Thyroid gland (tissue), 4 donors: ENCODE results near the gene APOC4. TPM values are rescaled to one million over a fixed set of nuclear protein-coding genes. Genes with fewer than 3 reads are reported as not detected.
"Not testable (repeated sequence)": the region's sequence is repeated elsewhere in the genome, so short reads cannot be mapped to it uniquely, and the experiment has no call there.

Experiments used
- DNase-seq, 2 donors: peaks; one replicate each; pipeline ENCODE4 v3.0.0-alpha.2; 2019
- H3K27ac ChIP-seq, 3 donors: fragments of 200-600 bp; sonication (generic); 1 replicate in 2 of 3; 2 replicates in 1 of 3; pipeline ENCODE4 v1.5.1; 2016 to 2019; ENCODE audit warnings: mild to moderate bottlenecking in 1 of 3, moderate library complexity in 1 of 3
- H3K27me3 ChIP-seq: fragments of 200-600 bp; sonication (generic); one replicate; pipeline ENCODE4 v1.5.1; 2019
- H3K36me3 ChIP-seq, 2 donors: fragments of 200-600 bp; sonication (generic); one replicate each; pipeline ENCODE4 v1.5.1; 2016 to 2019
- H3K4me1 ChIP-seq, 2 donors: fragments of 200-600 bp; sonication (generic); one replicate each; pipeline ENCODE4 v1.5.1; 2017 to 2019
- H3K4me3 ChIP-seq, 3 donors: fragments of 200-600 bp; sonication (generic); replicated peaks in 1 of 3; 1 replicate in 2 of 3; 2 replicates in 1 of 3; pipeline ENCODE4 v1.5.1; 2016; ENCODE audit warnings: mild to moderate bottlenecking in 1 of 3
- H3K9me3 ChIP-seq: fragments of 200-600 bp; sonication (generic); one replicate; pipeline ENCODE4 v1.5.1; 2017
- CTCF ChIP-seq, 6 experiments: fragments of 200-600 bp in 3 of 6; fragments of 450-650 bp in 3 of 6; sonication (generic) in 3 of 6; IDR thresholded peaks; one replicate each; pipeline ENCODE4 v1.5.1; 2016 to 2019; ENCODE audit warnings: antibody characterized with exemption in 6 of 6, mild to moderate bottlenecking in 2 of 6, inconsistent platforms in 1 of 6, moderate library complexity in 1 of 6
- POLR2A ChIP-seq, 2 donors: fragments of 450-650 bp; IDR thresholded peaks; one replicate each; pipeline ENCODE4 v1.6.1; 2017; ENCODE audit warnings: antibody characterized with exemption in 2 of 2, mild to moderate bottlenecking in 2 of 2, moderate library complexity in 1 of 2
- WGBS, 2 donors: methylation state at CpG; one replicate each; pipeline ENCODE4 v1.1.5; 2017; 5-methylcytosine and 5-hydroxymethylcytosine counted together
- intact Hi-C: fragments of 100-400 bp; cut with DNase I; formaldehyde crosslinking; loops from one replicate; pipeline ENCODE4 v1.15.1; 2023
- total RNA-seq, 4 donors: library from RNA; depleted of rRNA; stranded (reverse); fragments of >200 nt; gene quantifications; one replicate each; pipeline ENCODE4 v1.2.3, GENCODE V29; 2016

The APOC4 gene
- total RNA-seq, 4 donors from 2014 or later: not detected

DNA sequence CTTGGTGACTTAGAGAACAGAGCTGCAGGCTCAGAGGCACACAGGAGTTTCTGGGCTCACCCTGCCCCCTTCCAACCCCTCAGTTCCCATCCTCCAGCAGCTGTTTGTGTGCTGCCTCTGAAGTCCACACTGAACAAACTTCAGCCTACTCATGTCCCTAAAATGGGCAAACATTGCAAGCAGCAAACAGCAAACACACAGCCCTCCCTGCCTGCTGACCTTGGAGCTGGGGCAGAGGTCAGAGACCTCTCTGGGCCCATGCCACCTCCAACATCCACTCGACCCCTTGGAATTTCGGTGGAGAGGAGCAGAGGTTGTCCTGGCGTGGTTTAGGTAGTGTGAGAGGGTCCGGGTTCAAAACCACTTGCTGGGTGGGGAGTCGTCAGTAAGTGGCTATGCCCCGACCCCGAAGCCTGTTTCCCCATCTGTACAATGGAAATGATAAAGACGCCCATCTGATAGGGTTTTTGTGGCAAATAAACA is 17.8 kb upstream of the APOC4 start:
- H3K9me3 ChIP-seq: no peaks in the 10 kb centered on the region
- no peaks in the 10 kb centered on the region for H3K27me3 ChIP-seq
- TF ChIP-seq POLR2A (IDR thresholded peaks at IDR 0.05) (no peak), CTCF (IDR thresholded peaks at IDR 0.05) (no peak)
- WGBS, 2 donors: 77 to 81% methylated on average over 8 of the region's 8 CpGs
- peak overlapping the region in 1 of 3 donors; percentile 56 for H3K27ac ChIP-seq
- no peak overlapping the region for H3K4me3 ChIP-seq
- intact Hi-C loops: no loop called here
- no peak for DNase-seq
- no peaks in the 10 kb centered on the region for H3K36me3 ChIP-seq
- H3K4me1 ChIP-seq: peaks cover 0 to 19% of the 10 kb centered on the region in 2 donors

DNA sequence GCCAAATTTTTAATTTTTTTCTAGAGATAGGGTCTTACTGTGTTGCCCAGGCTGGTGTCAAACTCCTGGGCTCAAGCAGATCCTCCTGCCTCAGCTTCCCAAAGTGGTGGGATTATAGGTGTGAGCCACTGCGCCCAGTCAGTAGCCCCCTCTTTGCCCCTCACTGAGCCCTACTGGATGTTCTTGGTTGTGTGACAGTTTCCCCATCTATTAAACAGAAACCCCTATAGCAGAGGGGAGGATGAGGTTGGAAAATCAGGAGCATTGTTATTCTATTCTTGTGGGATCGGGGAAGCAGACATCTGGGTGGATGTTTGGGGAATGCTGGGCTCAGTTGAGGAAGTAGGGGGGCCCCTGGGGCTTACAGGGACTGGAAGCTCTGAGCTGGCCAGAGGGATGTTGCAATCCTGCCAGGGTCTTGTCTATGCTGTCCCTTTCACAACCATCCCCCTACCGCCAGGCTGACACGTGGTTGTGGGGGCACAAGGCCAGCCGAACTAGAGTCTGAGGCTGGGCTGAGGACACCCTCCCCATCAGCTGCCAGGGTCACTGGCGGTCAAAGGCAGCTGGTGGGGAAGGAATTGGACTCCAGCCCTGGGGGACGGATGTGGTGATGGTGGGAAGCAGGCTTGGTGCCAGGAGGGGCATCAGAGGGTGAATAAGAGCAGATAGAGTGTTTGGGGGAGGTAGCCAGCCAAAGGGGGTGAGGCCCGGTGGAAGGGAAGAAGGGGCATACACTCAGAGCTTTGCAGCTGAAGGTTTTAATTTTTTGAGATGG is 16.7 kb upstream of the APOC4 start:
- Histone ChIP-seq H3K27me3 (no peaks in the 10 kb centered on the region), H3K9me3 (no peaks in the 10 kb centered on the region), H3K4me1 (peaks cover 0 to 19% of the 10 kb centered on the region in 2 donors), H3K36me3 (no peaks in the 10 kb centered on the region), H3K4me3 (no peak overlapping the region), H3K27ac (peak overlapping the region in 1 of 3 donors; percentile 56)
- TF ChIP-seq CTCF (IDR thresholded peaks at IDR 0.05) (no peak), POLR2A (IDR thresholded peaks at IDR 0.05) (no peak)
- peak; percentile 54 to 66 for DNase-seq
- WGBS, 2 donors: 17 to 19% methylated on average over 8 of the region's 8 CpGs
- intact Hi-C loops: no loop called here

DNA sequence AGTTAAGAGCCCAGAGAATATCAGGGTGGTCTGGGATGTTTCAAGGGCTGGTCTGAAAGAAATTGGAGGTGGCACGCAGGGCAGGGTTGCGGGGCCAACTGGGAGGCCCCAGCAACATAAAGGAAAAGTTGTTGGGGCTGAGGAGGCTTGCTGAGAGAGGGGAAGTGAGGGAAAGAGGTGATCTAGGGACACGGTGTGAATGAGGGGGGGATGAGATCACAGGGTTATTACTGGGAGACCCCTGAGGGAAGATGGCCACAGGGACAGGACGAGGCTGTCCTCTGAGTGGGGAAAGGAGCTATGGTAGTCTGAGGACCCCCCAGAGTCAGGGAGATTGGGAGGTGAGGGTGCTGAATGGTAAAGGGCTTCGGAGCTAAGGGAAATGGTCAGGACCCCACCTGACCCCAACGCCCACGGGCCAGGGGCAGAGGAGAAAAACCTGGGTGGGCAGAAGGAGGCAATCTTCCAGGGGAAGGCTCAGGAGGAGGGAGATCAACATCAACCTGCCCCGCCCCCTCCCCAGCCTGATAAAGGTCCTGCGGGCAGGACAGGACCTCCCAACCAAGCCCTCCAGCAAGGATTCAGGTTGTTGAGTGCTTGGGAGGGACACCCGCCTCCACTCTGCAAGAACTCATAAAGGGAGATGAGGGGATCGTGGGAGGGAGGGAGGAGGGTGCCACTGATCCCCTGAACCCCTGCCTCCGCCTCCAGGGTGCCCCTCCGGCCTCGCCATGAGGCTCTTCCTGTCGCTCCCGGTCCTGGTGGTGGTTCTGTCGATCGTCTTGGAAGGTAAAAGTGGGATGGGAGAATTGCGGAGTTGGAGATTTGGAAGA is 15.6 kb upstream of the APOC4 start:
- H3K27me3 ChIP-seq, H3K4me3 ChIP-seq, intact Hi-C loops, DNase-seq, H3K9me3 ChIP-seq, H3K36me3 ChIP-seq: not testable (repeated sequence)
- H3K4me1 ChIP-seq: peaks cover 0 to 19% of the 10 kb centered on the region in 2 donors
- 42 to 43% methylated on average over 17 to 19 of the region's 19 CpGs for WGBS, 2 donors
- H3K27ac ChIP-seq: peak overlapping the region in 1 of 3 donors; percentile 7

- no peak overlapping the region for H3K27ac ChIP-seq
- no peaks in the 10 kb centered on the region for H3K9me3 ChIP-seq
- H3K4me1 ChIP-seq: peaks cover 0 to 19% of the 10 kb centered on the region in 2 donors
- no peaks in the 10 kb centered on the region for H3K27me3 ChIP-seq
- no peak overlapping the region for H3K4me3 ChIP-seq
- intact Hi-C loops: no loop called here
- 23 to 24% methylated on average over 5 of the region's 5 CpGs for WGBS, 2 donors
- DNase-seq: no peak
- no peaks in the 10 kb centered on the region for H3K36me3 ChIP-seq
- TF ChIP-seq CTCF (IDR thresholded peaks at IDR 0.05) (no peak), POLR2A (IDR thresholded peaks at IDR 0.05) (no peak)
Observed at GRCh38 chr19:44927746-44928145, 14.3 kb upstream of the APOC4 start.

GRCh38 chr19:44930088-44930487 is 11.9 kb upstream of the APOC4 start:
- Histone ChIP-seq H3K4me1 (peaks cover 0 to 14% of the 10 kb centered on the region in 2 donors), H3K27ac (no peak overlapping the region), H3K27me3 (no peaks in the 10 kb centered on the region), H3K4me3 (no peak overlapping the region), H3K9me3 (no peaks in the 10 kb centered on the region), H3K36me3 (no peaks in the 10 kb centered on the region)
- 93 to 96% methylated on average over 7 of the region's 7 CpGs for WGBS, 2 donors
- intact Hi-C loops: no loop called here
- TF ChIP-seq CTCF (IDR thresholded peaks at IDR 0.05) (no peak), POLR2A (IDR thresholded peaks at IDR 0.05) (no peak)
- no peak for DNase-seq
